WERI-Rb-1 (cell line): ENCODE data around the gene DUSP19.

Source experiments
- DNase-seq: peaks from one replicate; pipeline ENCODE4 v3.0.0-alpha.2; 2020
- H3K27ac ChIP-seq: fragments of 250-450 bp; sonication (Bioruptor Pico); 2 replicates; pipeline ENCODE4 v1.5.1; 2020; ENCODE audit warnings: mild to moderate bottlenecking, moderate library complexity
- H3K27me3 ChIP-seq: fragments of 250-450 bp; sonication (Bioruptor Pico); 2 replicates; pipeline ENCODE4 v1.5.1; 2021; ENCODE audit warnings: mild to moderate bottlenecking, low read depth, moderate library complexity; ENCODE audit not compliant: insufficient read depth, severe bottlenecking
- H3K36me3 ChIP-seq: fragments of 250-450 bp; sonication (Bioruptor Pico); 2 replicates; pipeline ENCODE4 v1.5.1; 2020; ENCODE audit warnings: mild to moderate bottlenecking, moderate library complexity
- H3K4me3 ChIP-seq: 2 replicates; pipeline ENCODE4 v1.5.1; 2011; ENCODE audit warnings: low read depth, mild to moderate bottlenecking, control low read depth, low read length
- H3K9me3 ChIP-seq: fragments of 250-450 bp; sonication (Bioruptor Pico); 2 replicates; pipeline ENCODE4 v1.5.1; 2021; ENCODE audit warnings: mild to moderate bottlenecking, moderate library complexity; ENCODE audit not compliant: severe bottlenecking
- TF ChIP-seq, protein P1 (sequence below): IDR thresholded peaks from 2 replicates; pipeline ENCODE4 v1.5.1; 2011; ENCODE audit warnings: low read depth, mild to moderate bottlenecking, control low read depth, inconsistent platforms, low read length

DUSP19 gene

DNA sequence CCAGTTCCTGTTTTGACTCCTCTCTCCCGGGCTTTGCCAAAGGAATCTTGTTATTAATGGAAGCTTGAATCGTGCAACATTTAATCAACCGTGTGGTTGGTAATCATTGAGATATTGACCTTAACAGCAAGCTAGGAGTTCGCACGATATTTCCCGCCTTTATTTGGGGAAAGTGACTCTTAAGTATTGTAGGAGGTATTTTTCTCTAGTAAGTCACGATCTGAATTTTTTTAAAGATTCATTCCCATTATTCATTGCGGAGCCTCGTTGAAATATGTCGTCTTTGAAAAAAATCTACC is 46.4 kb downstream of the DUSP19 start:
- DNase-seq, result no peak
- TF ChIP-seq, protein P1, sequence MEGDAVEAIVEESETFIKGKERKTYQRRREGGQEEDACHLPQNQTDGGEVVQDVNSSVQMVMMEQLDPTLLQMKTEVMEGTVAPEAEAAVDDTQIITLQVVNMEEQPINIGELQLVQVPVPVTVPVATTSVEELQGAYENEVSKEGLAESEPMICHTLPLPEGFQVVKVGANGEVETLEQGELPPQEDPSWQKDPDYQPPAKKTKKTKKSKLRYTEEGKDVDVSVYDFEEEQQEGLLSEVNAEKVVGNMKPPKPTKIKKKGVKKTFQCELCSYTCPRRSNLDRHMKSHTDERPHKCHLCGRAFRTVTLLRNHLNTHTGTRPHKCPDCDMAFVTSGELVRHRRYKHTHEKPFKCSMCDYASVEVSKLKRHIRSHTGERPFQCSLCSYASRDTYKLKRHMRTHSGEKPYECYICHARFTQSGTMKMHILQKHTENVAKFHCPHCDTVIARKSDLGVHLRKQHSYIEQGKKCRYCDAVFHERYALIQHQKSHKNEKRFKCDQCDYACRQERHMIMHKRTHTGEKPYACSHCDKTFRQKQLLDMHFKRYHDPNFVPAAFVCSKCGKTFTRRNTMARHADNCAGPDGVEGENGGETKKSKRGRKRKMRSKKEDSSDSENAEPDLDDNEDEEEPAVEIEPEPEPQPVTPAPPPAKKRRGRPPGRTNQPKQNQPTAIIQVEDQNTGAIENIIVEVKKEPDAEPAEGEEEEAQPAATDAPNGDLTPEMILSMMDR, result no peak
- peaks cover 11% of the 10 kb centered on the region for H3K36me3 ChIP-seq
- peak overlapping the region; percentile 99 for H3K4me3 ChIP-seq
- H3K9me3 ChIP-seq, result no peaks in the 10 kb centered on the region
- peak overlapping the region; percentile 86 for H3K27ac ChIP-seq
- no peaks in the 10 kb centered on the region for H3K27me3 ChIP-seq

DNA sequence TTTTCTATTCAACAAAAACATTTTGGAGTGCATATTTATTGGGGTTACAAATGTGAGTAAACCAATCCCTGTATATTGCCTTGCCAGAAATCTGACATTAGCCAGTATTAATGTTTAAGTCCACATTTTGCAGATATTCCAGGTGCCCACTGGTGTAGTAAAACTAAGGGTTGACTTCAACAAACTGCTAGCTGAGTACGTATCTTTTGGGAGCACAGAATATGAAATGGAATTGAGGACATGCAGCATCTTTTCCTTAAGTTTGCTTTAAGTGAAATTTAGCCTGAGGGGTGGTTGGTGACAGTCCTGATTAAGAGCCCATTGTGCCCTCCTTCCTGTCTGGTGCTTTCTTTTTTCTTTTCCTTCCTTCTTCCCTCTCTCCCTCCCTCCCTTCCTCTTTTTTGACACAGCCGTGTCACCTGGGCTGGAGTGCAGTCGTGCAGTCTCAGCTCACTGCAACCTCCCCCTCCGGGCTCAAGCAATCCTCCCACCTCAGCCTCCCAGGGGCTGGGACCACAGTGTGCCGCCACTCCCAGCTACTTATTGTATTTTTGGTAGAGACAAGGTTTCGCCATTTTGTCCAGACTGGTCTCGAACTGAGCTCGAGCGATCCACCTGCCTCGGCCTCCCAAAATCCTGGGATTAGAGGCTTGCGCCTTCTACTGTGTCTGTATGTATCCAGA is 47.3 kb downstream of the DUSP19 start:
- peaks cover 13% of the 10 kb centered on the region for H3K36me3 ChIP-seq
- no peaks in the 10 kb centered on the region for H3K27me3 ChIP-seq
- H3K9me3 ChIP-seq, result no peaks in the 10 kb centered on the region
- no peak for DNase-seq
- TF ChIP-seq, protein P1, result no peak
- H3K27ac ChIP-seq, result no peak overlapping the region
- no peak overlapping the region; the same call in 1 of the 2 replicates for H3K4me3 ChIP-seq

DNA sequence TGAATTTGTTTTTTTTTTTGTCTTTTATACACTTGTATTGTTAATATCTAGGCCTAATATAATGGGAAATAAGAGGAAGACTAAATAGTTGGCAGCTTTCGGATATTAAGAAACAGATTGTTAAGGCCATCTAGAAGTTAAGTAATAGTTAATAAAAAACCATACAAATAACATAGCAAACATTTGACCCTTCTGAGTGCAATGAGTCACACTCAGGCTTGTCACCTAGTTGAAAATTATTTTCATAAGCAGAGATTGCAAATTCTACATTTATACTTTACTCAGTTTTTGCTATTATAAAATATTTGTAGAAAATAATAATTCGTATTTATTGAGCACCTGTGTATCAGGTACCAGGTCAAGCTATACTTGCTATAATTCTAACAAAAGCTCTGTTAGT is 48.1 kb downstream of the DUSP19 start:
- Histone ChIP-seq H3K4me3 (no peak overlapping the region), H3K27ac (no peak overlapping the region)
- TF ChIP-seq, protein P1, result no peak

DNA sequence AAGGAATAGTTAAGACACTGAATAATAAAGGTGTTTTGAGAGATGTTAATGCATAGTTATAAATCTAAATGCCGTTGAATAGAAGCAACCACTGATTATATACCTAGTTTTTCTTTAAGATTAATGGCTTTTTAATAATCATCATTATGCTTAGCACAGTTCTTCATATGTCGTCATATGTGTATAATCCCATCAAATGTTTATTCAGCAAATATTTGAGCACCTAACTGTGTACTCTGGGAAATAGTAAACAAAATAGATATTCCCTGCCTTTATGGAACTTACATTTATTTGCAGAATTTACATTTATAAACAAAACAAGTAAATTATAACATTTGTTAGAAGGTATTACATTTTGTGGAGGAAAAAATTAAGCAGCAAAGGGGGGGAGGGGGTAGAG is 55.5 kb downstream of the DUSP19 start:
- no peaks in the 10 kb centered on the region for H3K27me3 ChIP-seq
- DNase-seq, result no peak
- peaks cover 14% of the 10 kb centered on the region for H3K36me3 ChIP-seq
- no peak overlapping the region for H3K4me3 ChIP-seq
- H3K27ac ChIP-seq, result no peak overlapping the region
- TF ChIP-seq, protein P1, result no peak
- H3K9me3 ChIP-seq, result no peaks in the 10 kb centered on the region

More for the DNA sequence above, 48.1 kb downstream of the DUSP19 start:
- no peaks in the 10 kb centered on the region for H3K27me3 ChIP-seq
- H3K36me3 ChIP-seq, result peaks cover 13% of the 10 kb centered on the region
- no peaks in the 10 kb centered on the region for H3K9me3 ChIP-seq
- no peak for DNase-seq

DNA sequence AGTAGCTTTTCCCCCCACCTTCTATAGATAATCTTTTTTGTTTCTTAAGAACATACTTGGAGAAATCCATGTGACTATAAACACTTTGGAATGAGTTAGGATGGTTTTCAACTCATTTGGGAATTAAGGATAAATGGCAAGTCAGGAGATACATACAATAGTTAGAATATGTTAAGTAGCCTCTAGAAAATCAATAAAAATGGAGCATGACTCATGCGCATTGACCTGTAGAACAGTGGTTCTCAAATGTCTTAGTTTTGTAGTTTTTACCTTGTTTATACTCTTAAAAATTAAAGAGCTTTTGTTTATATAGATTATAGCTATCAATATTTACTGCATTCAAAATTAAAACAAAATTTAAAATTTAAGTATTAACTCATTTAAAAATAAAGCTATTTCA is 70.4 kb downstream of the DUSP19 start:
- TF ChIP-seq, protein P1, result no peak
- peaks cover 27% of the 10 kb centered on the region for H3K36me3 ChIP-seq
- no peak overlapping the region for H3K4me3 ChIP-seq
- H3K27me3 ChIP-seq, result no peaks in the 10 kb centered on the region
- no peak for DNase-seq
- no peak overlapping the region for H3K27ac ChIP-seq
- peaks cover 2% of the 10 kb centered on the region for H3K9me3 ChIP-seq

DNA sequence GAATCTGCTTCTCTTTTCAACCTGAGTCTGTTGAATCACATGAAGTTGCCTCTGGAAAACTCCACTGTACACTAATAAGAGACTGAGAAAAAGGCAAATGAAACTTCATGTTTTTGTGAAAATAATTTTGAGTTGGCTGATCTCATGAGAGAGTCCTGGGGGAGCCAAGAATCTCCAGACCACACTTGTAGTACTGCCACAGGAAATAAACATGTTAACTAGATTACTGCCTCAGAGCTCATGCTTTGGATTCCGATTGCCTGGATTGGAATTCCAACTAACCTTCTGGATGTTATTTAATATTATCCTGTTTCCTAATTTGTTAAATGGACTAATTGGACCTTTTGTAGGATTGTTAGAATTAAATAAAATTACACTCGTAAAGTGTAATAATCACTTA is 70.9 kb downstream of the DUSP19 start:
- Histone ChIP-seq H3K4me3 (no peak overlapping the region), H3K27me3 (no peaks in the 10 kb centered on the region), H3K9me3 (no peaks in the 10 kb centered on the region), H3K27ac (no peak overlapping the region), H3K36me3 (peaks cover 28% of the 10 kb centered on the region)
- no peak for DNase-seq
- TF ChIP-seq, protein P1, result no peak
